CMK (cell line): ENCODE measurements around the gene GSG1L2.
"Not testable (repeated sequence)": the region's sequence is repeated elsewhere in the genome, so short reads cannot be mapped to it uniquely, and the experiment has no call there.

Experiments
- DNase-seq: peaks from one replicate; pipeline ENCODE4 v3.0.0-alpha.2; 2010; ENCODE audit warnings: low read depth

The GSG1L2 gene

DNA sequence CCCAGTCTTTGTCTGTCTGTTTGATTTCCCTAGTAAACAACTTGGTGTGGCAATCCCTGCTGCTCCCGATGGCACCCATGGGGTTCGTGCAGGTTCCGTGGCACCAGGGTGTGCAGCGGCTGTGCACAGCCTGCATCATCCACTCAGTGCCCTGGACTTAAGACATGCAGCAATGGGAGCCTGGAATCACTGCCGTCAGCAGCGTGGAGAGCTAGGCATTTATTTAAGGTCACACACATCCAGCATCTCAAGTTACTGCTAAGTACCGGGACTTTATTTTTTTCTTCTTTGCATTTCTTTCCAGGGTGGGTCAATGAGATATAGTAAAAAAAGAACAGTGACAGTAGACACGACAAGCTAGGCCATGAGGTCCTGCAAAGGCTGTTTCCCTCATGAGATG lies 33.3 kb downstream of the GSG1L2 start:
- no peak for DNase-seq

GRCh38 chr17:9784544-9784943 lies 37.3 kb downstream of the GSG1L2 start:
- DNase-seq = no peak

DNA sequence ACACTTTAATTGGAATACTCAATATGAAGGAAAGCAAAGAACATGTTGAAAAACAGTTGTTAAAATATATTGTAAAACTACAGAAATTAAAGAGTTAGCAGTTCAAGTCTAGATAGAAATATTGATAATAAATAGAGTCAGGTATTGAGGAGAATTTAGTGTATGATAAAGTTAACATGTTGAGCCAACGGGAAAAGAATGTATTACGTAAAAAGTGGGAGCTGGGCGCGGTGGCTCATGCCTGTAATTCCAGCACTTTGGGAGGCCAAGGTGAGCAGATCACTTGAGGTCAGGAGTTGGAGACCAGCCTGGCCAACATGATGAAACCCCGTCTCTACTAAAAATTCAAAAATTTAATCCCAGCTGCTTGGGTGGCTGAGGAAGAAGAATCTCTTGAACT lies 38.4 kb downstream of the GSG1L2 start:
- DNase-seq = not testable (repeated sequence)

DNA sequence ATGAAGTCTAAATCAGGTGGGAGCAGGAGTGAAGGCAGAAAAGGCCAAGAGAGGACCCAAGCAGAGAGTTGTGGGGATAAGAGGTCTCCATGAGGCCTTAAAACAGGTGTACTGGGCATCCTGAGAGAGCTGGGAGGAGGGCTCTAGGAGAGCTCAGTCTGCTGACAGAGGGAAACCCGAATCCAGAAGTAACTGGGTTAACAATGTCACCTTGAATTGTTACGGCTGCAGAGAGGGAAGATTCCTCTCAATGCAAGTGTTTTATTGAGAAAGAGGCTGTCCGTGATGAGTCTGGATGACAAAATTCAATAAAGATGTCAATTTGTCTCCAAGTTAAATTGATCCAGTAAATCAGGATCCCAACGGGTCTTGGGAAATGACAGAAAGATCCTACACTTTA lies 38.8 kb downstream of the GSG1L2 start:
- DNase-seq = no peak

DNA sequence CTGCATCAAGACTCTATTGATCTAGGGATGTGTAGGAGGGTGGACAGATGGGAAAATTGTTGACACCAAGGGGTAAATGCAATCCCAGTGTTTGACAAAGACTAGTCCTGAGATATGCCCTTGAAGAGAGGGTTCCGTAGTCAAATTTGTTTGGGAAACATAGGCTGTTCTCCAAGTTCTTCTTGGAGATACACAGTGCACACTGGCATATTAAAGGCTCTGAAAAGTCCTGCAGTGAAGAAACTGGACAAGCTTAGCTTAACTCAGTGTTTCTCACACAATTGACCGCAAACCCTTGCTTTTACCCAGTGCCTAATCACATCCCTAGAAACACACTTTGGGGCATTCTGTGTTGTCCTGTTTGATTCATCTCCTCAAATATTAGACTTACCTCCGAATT lies 41.3 kb downstream of the GSG1L2 start:
- no peak for DNase-seq

DNA sequence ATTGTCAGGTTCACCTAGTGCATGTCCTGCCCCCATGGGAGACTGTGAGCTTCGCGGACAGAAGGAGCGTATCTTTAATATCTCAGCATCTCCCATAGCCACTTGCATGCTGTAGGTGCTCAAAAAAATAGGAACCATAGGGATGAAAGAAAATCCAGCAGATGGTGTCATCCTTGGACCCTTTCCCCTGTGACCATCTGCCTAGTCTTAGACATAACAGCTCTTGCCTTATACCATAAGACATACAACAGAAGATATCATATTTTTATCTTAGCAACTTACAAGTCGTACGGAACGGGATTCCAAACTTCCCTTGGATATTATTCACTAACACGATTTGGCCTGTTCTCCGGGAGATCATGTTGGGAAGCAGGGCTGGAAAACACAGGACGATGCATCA lies 45.0 kb downstream of the GSG1L2 start:
- no peak for DNase-seq

DNA sequence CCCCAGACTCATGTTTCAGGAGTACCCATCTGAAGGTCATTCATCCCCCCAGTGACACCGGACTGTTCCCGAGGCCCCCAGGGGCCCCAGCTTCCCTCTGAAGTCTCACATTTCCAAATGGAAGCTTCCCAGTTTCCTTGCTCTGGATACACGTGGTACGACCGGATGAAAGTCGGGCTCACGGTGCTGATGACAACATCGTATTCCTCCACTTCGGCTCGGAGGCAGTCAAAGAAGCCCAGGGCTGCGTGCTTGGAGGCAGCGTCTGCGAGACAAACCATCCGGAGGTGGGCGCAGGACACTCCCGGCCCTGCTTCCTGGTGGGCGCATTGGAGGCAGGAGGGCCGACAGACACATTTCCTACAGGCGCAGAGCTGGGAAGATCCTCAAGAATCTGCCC lies 49.2 kb downstream of the GSG1L2 start:
- DNase-seq = no peak

DNA sequence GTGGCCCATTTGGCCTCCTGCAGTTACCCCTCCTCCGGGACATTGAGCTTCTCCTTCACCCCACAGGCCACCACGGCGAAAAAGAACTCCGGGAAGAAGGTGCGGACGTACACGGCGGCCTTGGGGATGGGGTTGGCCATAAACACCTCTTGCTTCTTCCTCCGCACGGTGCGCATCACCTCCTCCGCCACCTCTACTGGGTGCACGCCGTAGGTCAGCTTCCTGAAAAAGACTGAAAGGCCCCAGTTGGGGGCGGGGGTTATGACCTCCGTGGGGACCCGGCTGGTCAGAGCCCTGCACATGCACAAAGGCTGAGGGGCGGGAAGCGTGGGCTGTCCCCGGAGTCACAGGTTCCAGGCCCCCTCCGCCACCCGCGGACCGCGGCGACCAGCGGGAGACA lies 50.4 kb downstream of the GSG1L2 start:
- DNase-seq = no peak

- DNase-seq = no peak
These were observed 52.7 kb downstream of the GSG1L2 start for GRCh38 chr17:9769036-9769695.

- DNase-seq = no peak
These were observed 53.4 kb downstream of the GSG1L2 start for GRCh38 chr17:9768381-9768934.

GRCh38 chr17:9767432-9767991 lies 54.4 kb downstream of the GSG1L2 start:
- DNase-seq = no peak

DNA sequence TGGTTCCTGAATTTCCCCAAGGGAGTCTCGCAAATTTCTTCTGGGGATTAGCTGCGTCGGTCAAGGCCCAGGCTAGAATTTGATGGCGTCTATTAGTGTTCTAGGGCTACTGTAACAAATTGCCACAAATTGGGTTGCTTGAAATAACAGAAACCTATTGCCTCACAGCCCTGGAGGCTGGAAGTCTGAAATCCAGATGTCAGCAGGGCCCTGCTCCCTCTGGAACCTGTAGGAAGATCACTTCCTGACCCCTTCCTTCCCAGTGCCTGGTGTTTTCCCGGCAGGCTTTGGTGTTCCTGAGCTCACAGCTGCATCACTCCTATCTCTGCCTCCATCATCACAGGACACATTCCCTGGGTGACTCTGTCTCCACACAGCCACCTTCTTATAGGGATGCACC lies 54.9 kb downstream of the GSG1L2 start:
- DNase-seq = no peak

DNA sequence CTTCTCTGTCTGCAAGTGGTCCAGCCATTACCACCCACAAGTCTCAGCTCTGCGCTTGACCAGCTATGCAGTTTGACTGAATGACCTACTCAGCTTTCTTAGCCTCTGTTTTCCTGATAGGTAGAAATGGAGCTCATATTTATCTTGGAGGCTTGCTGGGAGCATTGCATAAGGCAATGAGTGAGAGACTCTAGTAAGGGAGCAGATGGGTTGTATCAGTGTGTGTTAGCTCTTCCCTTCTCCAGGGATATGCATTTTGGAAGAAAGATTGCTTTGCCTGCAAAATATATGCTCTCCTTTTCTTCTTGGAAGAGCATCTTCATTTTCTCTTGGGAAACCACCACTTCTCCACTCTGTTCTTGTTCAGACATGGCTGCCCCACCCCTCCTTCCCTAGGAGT lies 56.6 kb downstream of the GSG1L2 start:
- DNase-seq = no peak

GRCh38 chr17:9763643-9764042 lies 58.2 kb downstream of the GSG1L2 start:
- DNase-seq = no peak

- no peak for DNase-seq
These were observed 61.6 kb downstream of the GSG1L2 start for GRCh38 chr17:9760266-9760665.

- no peak for DNase-seq
These were observed 66.8 kb downstream of the GSG1L2 start for GRCh38 chr17:9755083-9755482.
